CD8-positive, alpha-beta memory T cell (primary cell): ENCODE results near the gene TRMT61A. TPM values are rescaled to one million over a fixed set of nuclear protein-coding genes. Genes with fewer than 3 reads are reported as not detected.

ENCODE experiments used
- CTCF ChIA-PET: fragments of 350-600 bp; sonication (Branson Sonifier 250); formaldehyde crosslinking; loops from one replicate; lab custom pipeline; 2021; ENCODE audit warnings: antibody characterized with exemption; lab: Charles Lee
- POLR2A ChIA-PET: fragments of 350-600 bp; sonication (Branson Sonifier 250); formaldehyde crosslinking; loops from one replicate; lab custom pipeline; 2021; ENCODE audit warnings: antibody characterized with exemption; lab: Charles Lee
- DNase-seq, 5 donors: peaks; one replicate each; pipeline versions ENCODE4 v3.0.0 to v3.0.0-alpha.2; 2020 to 2022; ENCODE audit warnings: mixed read lengths in 1 of 5
- H3K27ac ChIP-seq: one replicate; pipeline ENCODE4 v1.7.0; 2013; ENCODE audit warnings: low read depth, mild to moderate bottlenecking, low read length, moderate library complexity
- H3K27me3 ChIP-seq: 2 replicates; pipeline ENCODE4 v1.7.0; 2013; ENCODE audit warnings: low read length, mild to moderate bottlenecking; ENCODE audit not compliant: insufficient read depth, poor library complexity, severe bottlenecking
- H3K36me3 ChIP-seq: 2 replicates; pipeline ENCODE4 v1.7.0; 2013; ENCODE audit warnings: mild to moderate bottlenecking, low read length, moderate library complexity; ENCODE audit not compliant: insufficient read depth
- H3K4me1 ChIP-seq: 2 replicates; pipeline ENCODE4 v1.7.0; 2013; ENCODE audit warnings: mild to moderate bottlenecking, low read length, moderate library complexity; ENCODE audit not compliant: insufficient read depth
- H3K4me3 ChIP-seq: 2 replicates; pipeline ENCODE4 v1.7.0; 2013; ENCODE audit warnings: mild to moderate bottlenecking, low read length
- H3K9me3 ChIP-seq: 2 replicates; pipeline ENCODE4 v1.7.0; 2013; ENCODE audit warnings: mild to moderate bottlenecking, low read length
- H3K27ac Mint-ChIP-seq, 8 donors: one replicate each; pipeline ENCODE4 v1.8.0; 2020 to 2021; ENCODE audit warnings: mixed read lengths in 8 of 8, mild to moderate bottlenecking in 6 of 8, inconsistent platforms in 3 of 8, moderate library complexity in 3 of 8
- H3K27me3 Mint-ChIP-seq, 2 donors: one replicate each; pipeline ENCODE4 v1.8.0; 2020 to 2021; ENCODE audit warnings: mixed read lengths in 2 of 2, mild to moderate bottlenecking in 1 of 2, moderate library complexity in 1 of 2
- H3K36me3 Mint-ChIP-seq, 3 donors: one replicate each; pipeline ENCODE4 v1.8.0; 2020 to 2021; ENCODE audit warnings: mixed read lengths in 3 of 3, inconsistent platforms in 1 of 3, mild to moderate bottlenecking in 1 of 3
- H3K4me1 Mint-ChIP-seq, 3 donors: one replicate each; pipeline ENCODE4 v1.8.0; 2020 to 2021; ENCODE audit warnings: mixed read lengths in 3 of 3, inconsistent platforms in 1 of 3, mild to moderate bottlenecking in 1 of 3
- H3K4me3 Mint-ChIP-seq, 7 donors: one replicate each; pipeline ENCODE4 v1.8.0; 2020 to 2021; ENCODE audit warnings: mixed read lengths in 7 of 7, mild to moderate bottlenecking in 6 of 7, moderate library complexity in 4 of 7, inconsistent platforms in 2 of 7
- H3K9me3 Mint-ChIP-seq, 5 donors: one replicate each; pipeline ENCODE4 v1.8.0; 2020 to 2022; ENCODE audit warnings: mixed read lengths in 5 of 5, mild to moderate bottlenecking in 3 of 5, moderate library complexity in 2 of 5, inconsistent platforms in 1 of 5
- polyA plus RNA-seq: library from polyadenylated mRNA; unstranded; fragments of 300-500 nt; fragmentation: Illumina TruSeq; gene quantifications from one replicate; pipeline ENCODE4 v1.2.3, GENCODE V29; 2021
- total RNA-seq, 2 experiments: library from RNA; stranded (reverse); gene quantifications; one replicate each; pipeline ENCODE4 v1.2.3, GENCODE V29; 2021

TRMT61A gene
- 10 to 100 TPM; 28.4 to 29.5 TPM for total RNA-seq
- polyA plus RNA-seq = 8.2 TPM

- H3K27ac ChIP-seq = peak within 1 kb of the TSS; percentile 75
- Mint-ChIP-seq H3K9me3 (no peaks in the 10 kb centered on the region), H3K27me3 (peaks cover 0 to 5% of the 10 kb centered on the region in 2 donors), H3K36me3 (peaks cover 0 to 10% (median 0%) of the 10 kb centered on the region in 3 donors), H3K27ac (peak within 1 kb of the TSS; percentile 91 to 98 (median 94)), H3K4me3 (peak within 1 kb of the TSS; percentile 87 to 97 (median 93)), H3K4me1 (peaks cover 13 to 45% (median 31%) of the 10 kb centered on the region in 3 donors)
- ChIA-PET POLR2A (interaction anchor here (0.5 to 1.5 kb wide), 4 partner anchors 33 to 194 kb away, joined by 5 to 8 read pairs (median 7); partner anchors contain the start of genes BAG5, COA8 and EIF5), CTCF (interaction anchor here (0.8 to 3.0 kb wide), 2 partner anchors 8 to 10 kb away, joined by 3 to 22 read pairs; no protein-coding TSS in a partner anchor)
- H3K27me3 ChIP-seq = no peaks in the 10 kb centered on the region
- H3K9me3 ChIP-seq = no peaks in the 10 kb centered on the region
- no peaks in the 10 kb centered on the region for H3K36me3 ChIP-seq
- peak; percentile 71 to 84 (median 73) for DNase-seq
- H3K4me1 ChIP-seq = peaks cover 34% of the 10 kb centered on the region
- peak within 1 kb of the TSS; percentile 98 for H3K4me3 ChIP-seq
These were observed at the start of gene TRMT61A for GRCh38 chr14:103528587-103529382. TRMT61A (plus strand) TSS chr14:103529196; CDS start chr14:103529979, 783 bp downstream.

GRCh38 chr14:103480595-103480994 lies 48.4 kb upstream of the TRMT61A start:
- DNase-seq = no peak
- Mint-ChIP-seq H3K4me1 (peaks cover 12 to 17% (median 12%) of the 10 kb centered on the region in 3 donors), H3K27ac (peak overlapping the region in 7 of 8 donors; percentile 3 to 86 (median 49)), H3K9me3 (no peaks in the 10 kb centered on the region), H3K27me3 (no peaks in the 10 kb centered on the region), H3K36me3 (peaks cover 7 to 76% (median 15%) of the 10 kb centered on the region in 3 donors), H3K4me3 (no peak overlapping the region)
- H3K27ac ChIP-seq = no peak overlapping the region
- ChIA-PET CTCF (no interaction called here), POLR2A (no interaction called here)
- H3K36me3 ChIP-seq = peaks cover 20% of the 10 kb centered on the region
- H3K9me3 ChIP-seq = no peaks in the 10 kb centered on the region
- no peaks in the 10 kb centered on the region for H3K27me3 ChIP-seq
- peaks cover 10% of the 10 kb centered on the region for H3K4me1 ChIP-seq
- H3K4me3 ChIP-seq = no peak overlapping the region

- H3K36me3 ChIP-seq = peaks cover 14% of the 10 kb centered on the region
- peaks cover 7 to 67% (median 12%) of the 10 kb centered on the region in 3 donors for H3K36me3 Mint-ChIP-seq
- peaks cover 10% of the 10 kb centered on the region for H3K4me1 ChIP-seq
- H3K9me3 ChIP-seq = no peaks in the 10 kb centered on the region
- peak overlapping the region in 1 of 8 donors; percentile 15 for H3K27ac Mint-ChIP-seq
- no peak overlapping the region for H3K27ac ChIP-seq
- H3K4me1 Mint-ChIP-seq = peaks cover 11 to 17% (median 12%) of the 10 kb centered on the region in 3 donors
- peaks cover 0 to 3% of the 10 kb centered on the region in 2 donors for H3K27me3 Mint-ChIP-seq
- H3K9me3 Mint-ChIP-seq = no peaks in the 10 kb centered on the region
- no peaks in the 10 kb centered on the region for H3K27me3 ChIP-seq
- POLR2A ChIA-PET = no interaction called here
- CTCF ChIA-PET = no interaction called here
- no peak overlapping the region for H3K4me3 Mint-ChIP-seq
- H3K4me3 ChIP-seq = no peak overlapping the region
- DNase-seq = no peak
These were observed 45.4 kb upstream of the TRMT61A start for GRCh38 chr14:103483600-103483999.

GRCh38 chr14:103485504-103485903 lies 43.5 kb upstream of the TRMT61A start:
- Mint-ChIP-seq H3K4me1 (peaks cover 7 to 10% (median 7%) of the 10 kb centered on the region in 3 donors), H3K27me3 (peaks cover 0 to 3% of the 10 kb centered on the region in 2 donors), H3K27ac (no peak overlapping the region), H3K36me3 (peaks cover 7 to 70% (median 20%) of the 10 kb centered on the region in 3 donors), H3K9me3 (no peaks in the 10 kb centered on the region), H3K4me3 (no peak overlapping the region)
- DNase-seq = no peak
- POLR2A ChIA-PET = no interaction called here
- peaks cover 16% of the 10 kb centered on the region for H3K36me3 ChIP-seq
- peaks cover 3% of the 10 kb centered on the region for H3K4me1 ChIP-seq
- no peak overlapping the region for H3K4me3 ChIP-seq
- H3K9me3 ChIP-seq = no peaks in the 10 kb centered on the region
- H3K27me3 ChIP-seq = no peaks in the 10 kb centered on the region
- no peak overlapping the region for H3K27ac ChIP-seq
- CTCF ChIA-PET = interaction anchor here (1.2 kb wide), 1 partner anchor 61 kb away, joined by 3 read pairs; no protein-coding TSS in a partner anchor

GRCh38 chr14:103488071-103488470 lies 40.9 kb upstream of the TRMT61A start:
- ChIA-PET CTCF (interaction anchor here (1.1 kb wide), 1 partner anchor 29 kb away, joined by 3 read pairs; no protein-coding TSS in a partner anchor), POLR2A (no interaction called here)
- Mint-ChIP-seq H3K9me3 (no peaks in the 10 kb centered on the region), H3K4me1 (no peaks in the 10 kb centered on the region), H3K27ac (peak overlapping the region in 3 of 8 donors; percentile 27 to 50 (median 42)), H3K4me3 (no peak overlapping the region), H3K36me3 (peaks cover 0 to 68% (median 19%) of the 10 kb centered on the region in 3 donors), H3K27me3 (peaks cover 0 to 3% of the 10 kb centered on the region in 2 donors)
- H3K27ac ChIP-seq = no peak overlapping the region
- H3K4me3 ChIP-seq = no peak overlapping the region
- H3K9me3 ChIP-seq = no peaks in the 10 kb centered on the region
- DNase-seq = no peak
- H3K27me3 ChIP-seq = no peaks in the 10 kb centered on the region
- peaks cover 19% of the 10 kb centered on the region for H3K36me3 ChIP-seq
- H3K4me1 ChIP-seq = no peaks in the 10 kb centered on the region

- no peaks in the 10 kb centered on the region for H3K9me3 Mint-ChIP-seq
- CTCF ChIA-PET = interaction anchor here (1.6 kb wide), 1 partner anchor 11 kb away, joined by 4 read pairs; no protein-coding TSS in a partner anchor
- Histone ChIP-seq H3K4me3 (no peak overlapping the region), H3K36me3 (peaks cover 24% of the 10 kb centered on the region), H3K9me3 (no peaks in the 10 kb centered on the region), H3K27ac (no peak overlapping the region), H3K4me1 (no peaks in the 10 kb centered on the region), H3K27me3 (no peaks in the 10 kb centered on the region)
- H3K27me3 Mint-ChIP-seq = peaks cover 0 to 3% of the 10 kb centered on the region in 2 donors
- peak overlapping the region in 4 of 8 donors; percentile 2 to 69 (median 34) for H3K27ac Mint-ChIP-seq
- POLR2A ChIA-PET = no interaction called here
- no peaks in the 10 kb centered on the region for H3K4me1 Mint-ChIP-seq
- H3K36me3 Mint-ChIP-seq = peaks cover 0 to 66% (median 17%) of the 10 kb centered on the region in 3 donors
- no peak for DNase-seq
- no peak overlapping the region for H3K4me3 Mint-ChIP-seq
These were observed 40.0 kb upstream of the TRMT61A start for GRCh38 chr14:103488960-103489359.

GRCh38 chr14:103489621-103490020 lies 39.4 kb upstream of the TRMT61A start:
- no peaks in the 10 kb centered on the region for H3K4me1 Mint-ChIP-seq
- ChIA-PET CTCF (interaction anchor here (1.6 kb wide), 1 partner anchor 10 kb away, joined by 4 read pairs; no protein-coding TSS in a partner anchor), POLR2A (no interaction called here)
- Histone ChIP-seq H3K4me1 (no peaks in the 10 kb centered on the region), H3K36me3 (peaks cover 24% of the 10 kb centered on the region), H3K27me3 (no peaks in the 10 kb centered on the region), H3K9me3 (no peaks in the 10 kb centered on the region), H3K27ac (no peak overlapping the region), H3K4me3 (no peak overlapping the region)
- H3K9me3 Mint-ChIP-seq = no peaks in the 10 kb centered on the region
- H3K36me3 Mint-ChIP-seq = peaks cover 0 to 64% (median 17%) of the 10 kb centered on the region in 3 donors
- H3K4me3 Mint-ChIP-seq = no peak overlapping the region
- H3K27ac Mint-ChIP-seq = peak overlapping the region in 5 of 8 donors; percentile 8 to 74 (median 19)
- DNase-seq = no peak
- peaks cover 0 to 3% of the 10 kb centered on the region in 2 donors for H3K27me3 Mint-ChIP-seq
